Prostate gland (tissue), 2 donors: Measurements from ENCODE around the gene USP21.

Experiments used
- POLR2A ChIP-seq: fragments of 450-650 bp; IDR thresholded peaks from one replicate; pipeline ENCODE4 v1.6.1; 2016; ENCODE audit warnings: antibody characterized with exemption, mild to moderate bottlenecking
- POLR2AphosphoS5 ChIP-seq: sonication (generic); formaldehyde crosslinking; IDR thresholded peaks from one replicate; pipeline ENCODE4 v1.6.1; 2017; ENCODE audit warnings: antibody characterized with exemption
- TF ChIP-seq, protein P1 (sequence below), 4 experiments: fragments of 200-600 bp in 2 of 4; fragments of 450-650 bp in 2 of 4; sonication (generic) in 2 of 4; IDR thresholded peaks; 1 replicate in 3 of 4; 2 replicates in 1 of 4; pipeline ENCODE4 v1.5.1; 2016 to 2019; ENCODE audit warnings: antibody characterized with exemption in 4 of 4, mild to moderate bottlenecking in 2 of 4, moderate library complexity in 2 of 4

DNA sequence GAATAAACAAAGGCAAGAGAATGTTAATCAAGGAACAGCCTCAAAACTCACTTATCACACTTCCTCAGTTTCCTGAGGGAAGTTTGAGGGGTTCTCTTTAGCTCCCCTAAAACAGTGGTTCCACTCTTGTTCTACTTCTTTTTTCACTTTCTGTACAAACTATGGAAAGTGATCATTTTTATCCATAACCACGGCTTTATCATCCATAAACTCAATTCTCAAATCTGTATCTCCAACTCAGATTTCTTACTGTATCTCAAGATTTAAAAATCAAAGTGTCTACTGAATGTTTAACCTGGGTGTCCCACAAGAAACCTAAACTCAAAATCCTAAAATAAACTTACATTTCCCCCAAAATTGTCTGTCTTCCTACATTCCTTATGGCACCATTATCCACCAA lies 45.4 kb upstream of the USP21 start:
- TF ChIP-seq, protein P1, sequence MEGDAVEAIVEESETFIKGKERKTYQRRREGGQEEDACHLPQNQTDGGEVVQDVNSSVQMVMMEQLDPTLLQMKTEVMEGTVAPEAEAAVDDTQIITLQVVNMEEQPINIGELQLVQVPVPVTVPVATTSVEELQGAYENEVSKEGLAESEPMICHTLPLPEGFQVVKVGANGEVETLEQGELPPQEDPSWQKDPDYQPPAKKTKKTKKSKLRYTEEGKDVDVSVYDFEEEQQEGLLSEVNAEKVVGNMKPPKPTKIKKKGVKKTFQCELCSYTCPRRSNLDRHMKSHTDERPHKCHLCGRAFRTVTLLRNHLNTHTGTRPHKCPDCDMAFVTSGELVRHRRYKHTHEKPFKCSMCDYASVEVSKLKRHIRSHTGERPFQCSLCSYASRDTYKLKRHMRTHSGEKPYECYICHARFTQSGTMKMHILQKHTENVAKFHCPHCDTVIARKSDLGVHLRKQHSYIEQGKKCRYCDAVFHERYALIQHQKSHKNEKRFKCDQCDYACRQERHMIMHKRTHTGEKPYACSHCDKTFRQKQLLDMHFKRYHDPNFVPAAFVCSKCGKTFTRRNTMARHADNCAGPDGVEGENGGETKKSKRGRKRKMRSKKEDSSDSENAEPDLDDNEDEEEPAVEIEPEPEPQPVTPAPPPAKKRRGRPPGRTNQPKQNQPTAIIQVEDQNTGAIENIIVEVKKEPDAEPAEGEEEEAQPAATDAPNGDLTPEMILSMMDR (IDR thresholded peaks at IDR 0.05) = no peak
- TF ChIP-seq POLR2AphosphoS5 (no peak), POLR2A (no peak)
